NT2/D1 (cell line): Measurements from ENCODE around the gene KCNC1.

Experiments used
- SUZ12 ChIP-seq: IDR thresholded peaks from 2 replicates; pipeline ENCODE4 v1.6.1; 2011; ENCODE audit not compliant: insufficient read length, insufficient read depth; ENCODE audit errors: extremely low read depth
- ZNF274 ChIP-seq: IDR thresholded peaks from 2 replicates; pipeline ENCODE4 v1.6.1; 2011; ENCODE audit warnings: mild to moderate bottlenecking, low read depth, low read length

GRCh38 chr11:17725174-17725573 lies 9.4 kb upstream of the KCNC1 start:
- TF ChIP-seq SUZ12 (no peak), ZNF274 (no peak)
